ENCODE measurements around the gene ANKRD24. TPM values are rescaled to one million over a fixed set of nuclear protein-coding genes. Genes with fewer than 3 reads are reported as not detected.

Gene ANKRD24
- total and polyA plus RNA-seq, 2 of the 13 experiments (the other 11 are each of a cell fraction or from before 2014, with no cell fraction given) = 0.13 to 0.24 TPM

- TF ChIP-seq MXD1 (CRISPR knock-in tag; IDR thresholded peaks at IDR 0.05) (no peak), GATA4 (IDR thresholded peaks at IDR 0.05; ENCODE audit: borderline replicate concordance, low read depth) (no peak), SIN3B (IDR thresholded peaks at IDR 0.05; ENCODE audit: low read length) (no peak), PPARG (CRISPR knock-in tag; conservative IDR thresholded peaks at IDR 0.05) (no peak), PHF21A (CRISPR knock-in tag; IDR thresholded peaks at IDR 0.05) (peak; percentile 58), GMEB2 (CRISPR knock-in tag; IDR thresholded peaks at IDR 0.05; ENCODE audit: low read depth) (no peak), ZBED4 (CRISPR knock-in tag; IDR thresholded peaks at IDR 0.05; ENCODE audit: borderline replicate concordance) (no peak), CBX5 (CRISPR knock-in tag; IDR thresholded peaks at IDR 0.05; ENCODE audit: borderline replicate concordance) (no peak), POLR2AphosphoS2 (IDR thresholded peaks at IDR 0.05; ENCODE audit: low read depth, low read length) (no peak), ZBTB4 (CRISPR knock-in tag; IDR thresholded peaks at IDR 0.05; ENCODE audit: borderline replicate concordance) (no peak), SIN3A (IDR thresholded peaks at IDR 0.05; ENCODE audit: borderline replicate concordance, low read depth, low read length) (no peak), ARID4A (CRISPR knock-in tag; IDR thresholded peaks at IDR 0.05; ENCODE audit: borderline replicate concordance) (peak; percentile 33; the same call in 1 of the 2 replicates), MNT (IDR thresholded peaks at IDR 0.05) (no peak)
Measured at GRCh38 chr19:4234142-4234861, 51.8 kb downstream of the ANKRD24 start (continued).
